Measurements from ENCODE around the gene ATXN1. TPM values are rescaled to one million over a fixed set of nuclear protein-coding genes. Genes with fewer than 3 reads are reported as not detected.

The ATXN1 gene
- total and polyA plus RNA-seq, 2 of the 8 experiments (the other 6 are each of a cell fraction or from before 2014, with no cell fraction given): 1.6 to 4.0 TPM

GRCh38 chr6:16518265-16518664, 243.0 kb downstream of the ATXN1 start:
- WGBS, 2 experiments (ENCODE audit: extremely low coverage in 1 of 2, insufficient coverage in 1 of 2, insufficient read length in 1 of 2, insufficient replicate concordance in 2 of 2, low coverage in 1 of 2, low lambda C conversion rate in 2 of 2, missing lambda C conversion rate in 1 of 2): 77% methylated on average over 5 of the region's 5 CpGs; no CpG with 5 or more reads in 1 of the 2 experiments
- Histone ChIP-seq H2AFZ (ENCODE audit: low read length) (no peak overlapping the region), H4K20me1 (replicated peaks in 1 of 2; ENCODE audit: control insufficient read depth in 1 of 2, insufficient read depth in 2 of 2, low read length in 2 of 2) (no peaks in the 10 kb centered on the region), H3K23ac (ENCODE audit: insufficient read length) (no peak overlapping the region), H3K23me2 (ENCODE audit: low read depth, low read length) (no peaks in the 10 kb centered on the region), H3K18ac (ENCODE audit: extremely low read depth, low read length) (no peak overlapping the region), H3K27me3 (replicated peaks in 1 of 4; ENCODE audit: control insufficient read depth in 3 of 4, extremely low read depth in 1 of 4, insufficient read depth in 3 of 4, low read length in 3 of 4) (no peaks in the 10 kb centered on the region), H3K27ac (ENCODE audit: low read depth, low read length) (no peak overlapping the region), H4K8ac (ENCODE audit: extremely low read depth, insufficient read depth, low read length) (no peak overlapping the region), H4K5ac (ENCODE audit: insufficient read length, low read depth, low read length) (no peak overlapping the region), H2BK15ac (ENCODE audit: low read length) (no peak overlapping the region), H3K4me1 (replicated peaks in 1 of 4; ENCODE audit: control insufficient read depth in 3 of 4, insufficient read depth in 4 of 4, low read length in 3 of 4) (peaks cover 2 to 8% (median 6%) of the 10 kb centered on the region in 4 experiments; a peak in 5 of 7 replicates), H2BK20ac (ENCODE audit: low read length) (no peak overlapping the region), H3K4me3 (ENCODE audit: extremely low read depth in 1 of 4, insufficient read depth in 2 of 4, low read depth in 3 of 4, low read length in 4 of 4) (no peak overlapping the region), H3K56ac (replicated peaks; ENCODE audit: insufficient read length, low read depth, low read length) (no peak overlapping the region), H3K79me1 (ENCODE audit: low read depth, low read length) (no peaks in the 10 kb centered on the region), H3K9me3 (ENCODE audit: insufficient read depth in 2 of 2, low read depth in 1 of 2, low read length in 1 of 2) (no peaks in the 10 kb centered on the region), H2BK12ac (ENCODE audit: low read depth, low read length) (no peak overlapping the region), H3K14ac (ENCODE audit: insufficient read length) (no peak overlapping the region), H3K4ac (replicated peaks; ENCODE audit: insufficient read length, low read depth, low read length) (no peak overlapping the region), H3K79me2 (ENCODE audit: control insufficient read depth in 1 of 2, insufficient read depth in 2 of 2, low read length in 2 of 2) (no peaks in the 10 kb centered on the region), H2AK5ac (ENCODE audit: low read depth, low read length) (no peak overlapping the region), H2BK120ac (replicated peaks; ENCODE audit: low read depth, low read length) (no peak overlapping the region), H2BK5ac (ENCODE audit: low read depth, low read length) (no peak overlapping the region), H3K36me3 (ENCODE audit: control insufficient read depth in 2 of 4, insufficient read depth in 4 of 4, low read length in 3 of 4) (no peaks in the 10 kb centered on the region), H3K9ac (replicated peaks in 1 of 4; ENCODE audit: extremely low read depth in 1 of 4, low read depth in 3 of 4, low read length in 3 of 4) (no peak overlapping the region), H3K4me2 (ENCODE audit: insufficient read depth in 1 of 2, low read depth in 2 of 2, low read length in 2 of 2) (no peak overlapping the region), H4K91ac (replicated peaks; ENCODE audit: insufficient read length, low read length) (no peak overlapping the region)
- ChIA-PET POLR2A (ENCODE audit: partially characterized antibody) (interaction anchor here (0.7 kb wide), 1 partner anchor 14 kb away, joined by 3 read pairs; no protein-coding TSS in a partner anchor), CTCF (ENCODE audit: partially characterized antibody) (interaction anchor here (0.7 to 2.7 kb wide), 7 partner anchors 11 to 301 kb away, joined by 3 to 9 read pairs (median 4); no protein-coding TSS in a partner anchor)
- DNase-seq (ENCODE audit: low read depth in 1 of 2, low spot score in 2 of 2) (no peak), FAIRE-seq (no peak)
- TF ChIP-seq RAD21 (IDR thresholded peaks at IDR 0.05 in 1 of 2, conservative IDR thresholded peaks at IDR 0.05 in 1 of 2; ENCODE audit: low read depth in 2 of 2, low read length in 2 of 2) (peak; percentile 35 to 54), GTF2F1 (IDR thresholded peaks at IDR 0.05; ENCODE audit: borderline replicate concordance, low read depth, low read length) (no peak), CTCF (IDR thresholded peaks at IDR 0.05; ENCODE audit: control extremely low read depth in 1 of 3, insufficient read depth in 1 of 3, low read depth in 1 of 3, low read length in 3 of 3) (peak; percentile 39 to 44 (median 42))
